Activated T-helper 1 cell treated with anti-CD3 and anti-CD28 coated beads, Interleukin-12 subunit alpha, Interleukin-12 subunit beta, Interleukin-2, Interleukin-4 antibody, amounts not matched to agents 30 ng/mL and 10 ng/mL and 1 ng/mL, durations not matched to agents 14 hours and 24 hours and 36 hours (primary cell): ENCODE results near the gene DGKI. TPM values are rescaled to one million over a fixed set of nuclear protein-coding genes. Genes with fewer than 3 reads are reported as not detected.
"Not testable (repeated sequence)": the region's sequence is repeated elsewhere in the genome, so short reads cannot be mapped to it uniquely, and the experiment has no call there.

ENCODE experiments used
- DNase-seq: peaks from one replicate; pipeline ENCODE4 v3.0.0; 2021; ENCODE audit warnings: low spot score
- H3K27ac Mint-ChIP-seq: one replicate; pipeline ENCODE4 v1.8.0; 2021; ENCODE audit warnings: mild to moderate bottlenecking, mixed read lengths
- H3K27me3 Mint-ChIP-seq: one replicate; pipeline ENCODE4 v1.8.0; 2022; ENCODE audit warnings: mild to moderate bottlenecking, moderate library complexity, mixed read lengths; ENCODE audit not compliant: insufficient read depth
- H3K36me3 Mint-ChIP-seq: one replicate; pipeline ENCODE4 v1.8.0; 2021; ENCODE audit warnings: low read depth, mixed read lengths
- H3K4me1 Mint-ChIP-seq: one replicate; pipeline ENCODE4 v1.8.0; 2021; ENCODE audit warnings: low read depth, mixed read lengths
- H3K4me3 Mint-ChIP-seq: one replicate; pipeline ENCODE4 v1.8.0; 2021; ENCODE audit warnings: mild to moderate bottlenecking, moderate library complexity, mixed read lengths
- H3K9me3 Mint-ChIP-seq: one replicate; pipeline ENCODE4 v1.8.0; 2021; ENCODE audit warnings: mixed read lengths
- intact Hi-C: fragments of 100-400 bp; cut with micrococcal nuclease; formaldehyde crosslinking; loops from one replicate; pipeline ENCODE4 v1.15.1; 2024
- total RNA-seq: library from RNA; stranded (reverse); gene quantifications from 2 replicates; pipeline ENCODE4 v1.2.3, GENCODE V29; 2022

The DGKI gene
- total RNA-seq, 1 donor from 2014 or later = 27.3 TPM

DNA sequence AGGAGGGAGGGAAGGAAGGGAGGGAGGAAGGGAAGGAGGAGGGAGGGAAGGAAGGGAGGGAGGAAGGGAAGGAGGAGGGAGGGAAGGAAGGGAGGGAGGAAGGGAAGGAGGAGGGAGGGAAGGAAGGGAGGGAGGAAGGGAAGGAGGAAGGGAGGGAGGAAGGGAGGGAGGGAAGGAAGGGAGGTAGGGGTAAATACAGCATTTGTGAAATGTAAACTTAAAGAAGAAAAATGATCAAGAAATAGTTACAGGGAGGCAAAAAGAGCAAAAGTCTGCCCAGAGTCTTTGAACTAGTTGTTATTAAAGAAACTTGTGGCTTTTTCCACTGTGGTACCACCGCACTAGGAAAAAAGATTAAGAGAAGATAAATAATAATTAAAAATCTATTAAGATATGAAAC lies 398.2 kb downstream of the DGKI start:
- intact Hi-C loops, DNase-seq, H3K4me3 Mint-ChIP-seq, H3K27me3 Mint-ChIP-seq, H3K9me3 Mint-ChIP-seq, H3K27ac Mint-ChIP-seq, H3K4me1 Mint-ChIP-seq, H3K36me3 Mint-ChIP-seq: not testable (repeated sequence)

DNA sequence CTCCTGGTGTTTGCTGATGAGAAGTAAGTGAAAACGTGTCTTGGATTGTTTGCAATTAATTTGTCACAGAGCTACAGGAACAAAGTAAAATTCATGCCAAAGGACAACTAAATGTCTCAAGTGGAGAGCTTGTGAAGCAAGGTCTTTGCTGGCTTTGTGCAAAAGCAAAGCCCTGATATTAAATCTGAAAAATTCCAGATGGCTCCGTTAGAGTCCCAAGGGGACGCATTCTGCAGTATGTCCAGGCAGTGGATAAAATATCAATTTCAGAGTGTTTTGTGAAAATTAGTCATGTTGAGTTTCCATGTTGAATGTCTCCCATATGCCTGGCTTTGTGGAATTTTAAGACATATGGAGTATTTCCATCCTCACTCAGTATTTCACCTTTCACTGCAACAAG lies 400.7 kb downstream of the DGKI start:
- H3K27me3 Mint-ChIP-seq = no peaks in the 10 kb centered on the region
- intact Hi-C loops = no loop called here
- DNase-seq = no peak
- no peaks in the 10 kb centered on the region for H3K9me3 Mint-ChIP-seq
- no peaks in the 10 kb centered on the region for H3K36me3 Mint-ChIP-seq
- H3K4me3 Mint-ChIP-seq = no peak overlapping the region
- H3K27ac Mint-ChIP-seq = no peak overlapping the region
- H3K4me1 Mint-ChIP-seq = no peaks in the 10 kb centered on the region

DNA sequence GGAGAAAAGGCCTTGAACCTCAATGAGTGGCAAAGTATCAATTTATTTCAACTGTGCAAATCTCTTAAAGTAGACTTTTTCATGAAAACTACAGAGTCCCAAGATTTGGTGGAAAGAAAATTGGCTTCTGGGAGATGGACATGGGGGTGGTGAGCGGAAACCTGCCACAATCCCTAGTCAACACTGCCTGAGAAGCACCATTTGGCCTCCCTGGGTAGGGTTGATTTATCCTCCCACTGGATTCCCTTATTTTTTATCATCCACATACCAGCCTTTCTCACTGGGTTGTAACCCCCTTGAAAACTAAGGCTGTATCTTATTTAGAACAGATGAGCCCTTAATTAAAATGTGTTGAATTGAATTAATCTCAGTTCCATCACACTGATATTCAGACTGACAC lies 401.5 kb downstream of the DGKI start:
- Mint-ChIP-seq H3K9me3 (no peaks in the 10 kb centered on the region), H3K27ac (no peak overlapping the region), H3K27me3 (no peaks in the 10 kb centered on the region), H3K4me1 (no peaks in the 10 kb centered on the region), H3K36me3 (no peaks in the 10 kb centered on the region), H3K4me3 (no peak overlapping the region)
- no peak for DNase-seq
- intact Hi-C loops = no loop called here

DNA sequence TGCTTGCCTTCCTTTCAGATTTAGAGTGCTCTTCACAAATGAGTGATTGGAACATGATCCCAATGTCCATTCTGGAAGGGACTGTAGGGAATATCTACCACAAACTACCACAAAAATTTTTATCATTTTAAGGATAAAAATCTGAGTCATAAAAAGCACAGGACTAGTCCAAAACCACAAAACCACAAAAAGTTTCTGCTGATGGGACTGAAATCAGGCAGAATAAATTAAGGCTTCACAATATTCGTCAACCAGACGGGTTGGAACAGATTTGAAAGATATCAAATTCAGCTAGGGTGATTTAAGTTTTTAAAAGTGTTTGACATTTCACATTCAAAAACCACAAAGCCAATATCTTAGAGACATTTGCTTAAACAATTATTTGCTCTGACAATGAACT lies 403.2 kb downstream of the DGKI start:
- H3K4me3 Mint-ChIP-seq = no peak overlapping the region
- intact Hi-C loops = no loop called here

DNA sequence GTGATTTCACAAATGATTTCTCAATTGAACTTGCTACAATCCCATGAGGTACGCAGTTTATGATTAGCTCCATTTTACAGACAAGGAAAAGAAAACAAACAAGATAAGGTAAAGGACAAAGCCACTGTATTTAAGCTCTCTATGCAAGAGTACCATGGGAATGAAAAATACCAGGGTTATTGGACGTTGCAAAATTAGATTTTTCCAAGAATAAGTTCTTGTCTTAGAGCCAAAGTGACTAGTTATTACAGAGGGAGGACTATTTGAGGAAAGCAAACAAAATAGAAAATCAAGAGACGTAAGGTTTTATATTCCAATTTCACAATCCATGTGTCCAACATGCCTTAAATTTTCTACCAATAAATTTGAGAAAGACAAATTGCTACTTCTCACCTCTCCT lies 405.3 kb downstream of the DGKI start:
- H3K4me1 Mint-ChIP-seq = no peaks in the 10 kb centered on the region
- H3K27ac Mint-ChIP-seq = no peak overlapping the region
- H3K36me3 Mint-ChIP-seq = no peaks in the 10 kb centered on the region
- intact Hi-C loops = no loop called here
- H3K4me3 Mint-ChIP-seq = no peak overlapping the region
- no peaks in the 10 kb centered on the region for H3K27me3 Mint-ChIP-seq
- H3K9me3 Mint-ChIP-seq = no peaks in the 10 kb centered on the region
- DNase-seq = no peak

More for the DNA sequence above, 403.2 kb downstream of the DGKI start:
- H3K36me3 Mint-ChIP-seq = no peaks in the 10 kb centered on the region
- DNase-seq = no peak
- H3K9me3 Mint-ChIP-seq = no peaks in the 10 kb centered on the region
- no peaks in the 10 kb centered on the region for H3K4me1 Mint-ChIP-seq
- H3K27me3 Mint-ChIP-seq = no peaks in the 10 kb centered on the region
- no peak overlapping the region for H3K27ac Mint-ChIP-seq

DNA sequence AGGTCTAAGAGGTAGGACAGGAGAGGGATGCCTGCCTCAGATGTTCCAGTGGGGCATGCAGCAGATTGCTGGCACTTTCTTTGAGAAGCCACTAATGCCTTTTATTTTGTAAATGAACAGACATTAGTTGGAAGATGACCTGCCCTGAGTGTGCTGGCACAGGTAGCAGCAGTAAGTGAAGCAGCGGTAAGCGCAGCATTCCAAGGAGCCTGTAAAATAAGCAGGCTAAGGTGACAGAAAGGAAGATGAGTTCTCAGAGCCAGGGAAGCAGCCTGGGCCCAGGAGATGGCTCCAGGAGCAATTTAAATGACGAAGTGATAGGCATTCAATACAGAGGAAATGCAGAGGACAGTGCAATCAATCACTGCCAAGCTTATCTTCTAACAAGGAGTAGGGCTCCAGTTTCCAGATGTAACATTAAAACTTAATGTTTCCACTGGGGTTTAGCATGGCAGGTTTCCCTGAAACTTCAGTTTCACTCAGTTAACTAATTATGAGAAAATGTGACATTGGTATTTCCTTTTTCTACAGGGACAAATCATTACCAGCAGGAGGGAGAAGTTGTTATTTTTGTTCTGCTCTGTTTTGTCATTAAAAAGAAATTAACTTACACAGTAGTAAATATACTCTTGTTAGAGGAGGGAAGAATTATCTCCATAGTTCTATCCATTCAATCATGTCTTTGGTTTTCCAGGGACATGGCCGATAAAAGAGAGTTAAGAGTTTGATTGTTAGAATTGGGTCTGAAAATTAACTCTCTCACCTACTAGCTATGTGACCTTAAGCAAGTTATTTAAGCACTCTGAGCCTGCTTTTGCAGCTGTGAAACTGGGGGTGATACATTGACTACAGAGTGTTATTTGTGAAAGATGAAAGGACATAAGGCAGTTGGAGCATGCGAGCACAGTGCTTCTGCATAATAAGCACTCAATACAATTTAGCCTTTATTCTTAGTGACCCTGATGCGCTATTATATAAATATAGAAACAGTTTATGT lies 406.6 kb downstream of the DGKI start:
- Mint-ChIP-seq H3K4me1 (no peaks in the 10 kb centered on the region), H3K27ac (no peak overlapping the region), H3K27me3 (no peaks in the 10 kb centered on the region), H3K9me3 (no peaks in the 10 kb centered on the region), H3K4me3 (no peak overlapping the region), H3K36me3 (no peaks in the 10 kb centered on the region)
- DNase-seq = no peak
- intact Hi-C loops = no loop called here

DNA sequence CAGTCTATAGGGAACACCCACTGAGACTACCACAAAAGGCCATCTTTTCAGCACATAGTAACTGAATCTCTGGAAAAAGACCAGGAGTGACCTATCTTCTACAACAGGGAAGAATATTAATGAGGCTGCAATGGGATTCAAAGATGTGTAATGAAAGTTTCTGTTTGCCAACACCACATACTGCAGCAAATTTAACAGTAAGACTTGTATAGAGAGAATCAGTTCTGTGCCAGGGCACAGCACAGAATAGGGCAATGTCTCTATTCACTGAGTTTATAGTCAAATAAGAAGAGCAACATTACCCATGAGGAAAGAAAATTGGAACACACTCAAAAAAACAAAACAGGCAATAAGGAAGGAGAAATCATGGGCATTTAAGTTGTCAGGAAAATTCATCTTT lies 411.8 kb downstream of the DGKI start:
- Mint-ChIP-seq H3K36me3 (no peaks in the 10 kb centered on the region), H3K4me1 (no peaks in the 10 kb centered on the region), H3K4me3 (no peak overlapping the region), H3K27me3 (no peaks in the 10 kb centered on the region), H3K9me3 (no peaks in the 10 kb centered on the region), H3K27ac (no peak overlapping the region)
- DNase-seq = no peak
- intact Hi-C loops = no loop called here

DNA sequence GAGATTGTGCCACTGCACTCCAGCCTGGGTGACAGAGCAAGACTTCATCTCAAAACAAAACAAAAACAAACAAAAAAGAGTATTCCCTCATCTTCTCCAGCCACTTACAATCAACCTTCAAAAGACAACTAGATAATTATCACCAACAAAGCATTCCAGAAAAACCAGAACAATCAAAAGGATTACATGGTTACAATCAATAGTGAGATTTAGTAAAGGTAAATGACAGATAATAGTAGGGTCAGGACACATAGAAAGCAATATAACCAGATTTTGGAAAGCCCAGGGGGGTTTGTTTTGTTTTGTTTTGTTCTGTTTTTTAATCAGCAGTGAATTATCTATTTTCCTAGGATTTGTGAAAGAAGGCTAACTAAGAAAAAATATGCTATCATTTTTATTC lies 412.2 kb downstream of the DGKI start:
- Mint-ChIP-seq H3K27me3 (no peaks in the 10 kb centered on the region), H3K27ac (no peak overlapping the region), H3K9me3 (no peaks in the 10 kb centered on the region), H3K36me3 (no peaks in the 10 kb centered on the region), H3K4me3 (no peak overlapping the region), H3K4me1 (no peaks in the 10 kb centered on the region)
- no peak for DNase-seq
- intact Hi-C loops = no loop called here

DNA sequence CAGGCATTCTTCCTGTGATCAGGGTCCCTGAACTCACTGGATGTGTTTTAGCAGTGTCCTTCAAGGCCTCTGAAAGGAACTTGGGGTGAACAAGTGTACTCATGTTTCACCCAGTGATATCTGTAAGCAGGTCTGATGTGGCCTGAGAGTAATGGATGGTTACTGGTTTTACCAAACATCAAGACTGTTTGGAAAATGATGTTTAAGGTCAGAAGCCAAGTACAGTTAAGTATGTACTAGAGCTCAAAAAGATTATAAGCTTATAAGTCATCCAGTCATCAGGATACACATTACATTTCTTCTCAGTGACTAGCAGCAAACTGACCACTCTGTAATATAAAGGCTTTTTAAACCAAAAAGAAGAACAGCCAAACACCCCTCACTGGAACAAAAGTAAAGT lies 423.5 kb downstream of the DGKI start:
- no peak overlapping the region for H3K27ac Mint-ChIP-seq
- no peaks in the 10 kb centered on the region for H3K4me1 Mint-ChIP-seq
- no peak for DNase-seq
- H3K4me3 Mint-ChIP-seq = no peak overlapping the region
- H3K9me3 Mint-ChIP-seq = no peaks in the 10 kb centered on the region
- H3K36me3 Mint-ChIP-seq = no peaks in the 10 kb centered on the region
- intact Hi-C loops = no loop called here
- no peaks in the 10 kb centered on the region for H3K27me3 Mint-ChIP-seq

DNA sequence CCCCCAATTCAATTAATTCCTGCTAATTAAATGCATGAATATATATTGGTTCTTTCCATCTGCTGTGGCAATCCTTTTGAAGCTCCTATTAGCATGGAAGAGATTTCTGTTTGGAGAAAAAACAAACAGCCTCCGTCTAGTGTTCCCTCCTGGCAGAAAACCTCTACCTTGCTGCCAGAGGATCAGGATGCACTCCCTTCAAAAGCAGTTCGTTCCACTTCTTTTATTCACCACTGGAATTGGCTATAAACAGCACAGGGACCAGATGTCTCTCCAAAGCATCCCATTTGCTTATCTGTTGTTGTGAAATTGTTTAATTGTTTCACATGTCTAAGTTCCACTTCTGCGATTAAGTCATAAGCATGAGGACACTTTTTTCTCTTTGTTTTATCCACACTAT lies 425.4 kb downstream of the DGKI start:
- no peak for DNase-seq
- no peak overlapping the region for H3K4me3 Mint-ChIP-seq
- no peaks in the 10 kb centered on the region for H3K4me1 Mint-ChIP-seq
- no peaks in the 10 kb centered on the region for H3K36me3 Mint-ChIP-seq
- H3K27me3 Mint-ChIP-seq = no peaks in the 10 kb centered on the region
- no peaks in the 10 kb centered on the region for H3K9me3 Mint-ChIP-seq
- H3K27ac Mint-ChIP-seq = no peak overlapping the region
- intact Hi-C loops = no loop called here

DNA sequence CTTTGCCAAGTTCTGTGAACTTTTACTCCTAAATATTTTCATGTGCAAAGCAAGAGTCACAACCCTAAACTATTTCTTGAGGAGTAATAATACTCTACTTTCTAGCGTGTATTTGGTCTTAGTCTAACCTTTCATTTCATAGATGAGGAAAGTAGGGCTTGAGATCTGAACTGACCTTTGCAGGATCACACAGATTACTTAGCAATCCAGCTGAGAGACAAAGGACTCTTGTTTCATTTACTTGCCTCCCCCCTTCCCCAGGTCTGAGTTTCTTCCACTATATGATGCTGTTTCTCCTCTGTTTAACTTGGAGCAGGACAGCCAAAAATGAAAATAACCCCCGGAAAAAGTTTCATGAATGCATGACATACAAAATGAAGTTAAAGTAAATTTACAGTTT lies 427.9 kb downstream of the DGKI start:
- Mint-ChIP-seq H3K4me3 (no peak overlapping the region), H3K27me3 (no peaks in the 10 kb centered on the region), H3K36me3 (no peaks in the 10 kb centered on the region), H3K4me1 (no peaks in the 10 kb centered on the region), H3K27ac (no peak overlapping the region), H3K9me3 (no peaks in the 10 kb centered on the region)
- DNase-seq = no peak
- intact Hi-C loops = no loop called here

DNA sequence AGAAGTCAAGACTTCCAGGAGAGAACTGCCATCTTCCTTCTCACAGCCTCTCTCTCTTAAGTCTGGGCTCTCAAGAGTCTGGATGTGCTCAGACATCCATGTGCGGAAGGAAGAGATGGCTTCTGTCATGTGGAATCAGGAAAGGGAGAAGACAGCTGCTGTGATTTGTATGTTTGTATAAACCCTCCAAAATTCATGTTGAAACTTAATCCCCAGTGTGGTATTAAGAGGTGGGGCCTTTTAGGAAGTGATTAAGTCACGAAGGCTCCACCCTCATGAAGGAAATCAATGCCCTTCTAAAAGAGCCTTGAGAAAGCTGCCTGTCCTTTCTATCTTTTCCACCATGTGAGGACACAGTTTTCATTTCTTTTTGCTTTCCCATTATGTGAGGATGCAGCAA lies 429.3 kb downstream of the DGKI start:
- Mint-ChIP-seq H3K27ac (no peak overlapping the region), H3K36me3 (no peaks in the 10 kb centered on the region), H3K27me3 (no peaks in the 10 kb centered on the region), H3K4me1 (no peaks in the 10 kb centered on the region), H3K4me3 (no peak overlapping the region), H3K9me3 (no peaks in the 10 kb centered on the region)
- no peak for DNase-seq
- intact Hi-C loops = no loop called here

DNA sequence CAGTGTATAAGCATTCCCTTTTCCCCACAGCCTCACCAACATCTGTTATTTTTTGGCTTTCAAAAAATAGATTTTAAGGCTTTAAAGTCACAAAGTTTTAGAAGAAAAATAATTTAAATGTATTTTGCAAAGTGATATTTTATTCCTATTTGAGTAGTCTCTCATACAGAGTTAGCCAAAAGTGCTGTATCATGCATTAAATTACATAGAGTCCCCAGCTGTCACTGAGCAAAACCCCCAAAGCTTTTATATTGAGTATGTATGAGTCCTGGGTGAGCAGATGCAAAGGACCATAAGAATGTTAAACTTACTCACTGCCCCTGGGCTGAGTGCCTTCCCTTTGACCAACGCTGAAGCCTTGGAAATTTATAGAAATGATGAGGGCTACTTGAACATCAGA lies 432.9 kb downstream of the DGKI start:
- no peak overlapping the region for H3K27ac Mint-ChIP-seq
- no peak for DNase-seq
- H3K4me1 Mint-ChIP-seq = no peaks in the 10 kb centered on the region
- no peaks in the 10 kb centered on the region for H3K27me3 Mint-ChIP-seq
- H3K9me3 Mint-ChIP-seq = no peaks in the 10 kb centered on the region
- intact Hi-C loops = no loop called here
- no peak overlapping the region for H3K4me3 Mint-ChIP-seq
- no peaks in the 10 kb centered on the region for H3K36me3 Mint-ChIP-seq

DNA sequence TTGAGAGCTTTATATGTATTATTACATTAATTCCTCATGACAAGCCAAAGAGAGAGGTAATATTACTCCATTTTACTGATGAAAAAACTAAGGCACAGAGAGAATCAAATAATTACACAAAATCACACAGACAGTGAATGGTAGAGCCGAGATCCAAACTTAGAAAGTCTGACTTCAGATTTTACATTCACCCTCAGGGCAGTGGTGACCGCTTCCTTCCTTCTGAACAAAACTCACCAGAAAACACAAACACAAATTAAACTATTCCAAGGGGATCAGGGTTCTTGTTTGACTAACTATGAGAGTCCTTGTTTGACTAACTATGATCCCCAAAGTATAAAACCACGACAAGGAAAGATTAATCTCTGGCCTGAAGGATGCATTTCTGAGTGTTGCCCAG lies 435.3 kb downstream of the DGKI start:
- intact Hi-C loops = no loop called here
- Mint-ChIP-seq H3K27ac (no peak overlapping the region), H3K9me3 (no peaks in the 10 kb centered on the region), H3K4me1 (no peaks in the 10 kb centered on the region), H3K4me3 (no peak overlapping the region), H3K36me3 (no peaks in the 10 kb centered on the region), H3K27me3 (no peaks in the 10 kb centered on the region)
- no peak for DNase-seq
